GM12892 (cell line): ENCODE measurements around the gene GSDMA.

Source experiments
- POLR2A ChIP-seq: IDR thresholded peaks from 2 replicates; pipeline ENCODE4 v1.6.1; 2011; ENCODE audit warnings: low read depth, low read length, control low read depth
- POLR2AphosphoS5 ChIP-seq: IDR thresholded peaks from 2 replicates; pipeline ENCODE4 v1.6.1; 2011; ENCODE audit warnings: low read depth, low read length, control low read depth
- TAF1 ChIP-seq: IDR thresholded peaks from 2 replicates; pipeline ENCODE4 v1.6.1; 2011; ENCODE audit warnings: low read depth, mild to moderate bottlenecking, control low read depth, low read length, borderline replicate concordance

DNA sequence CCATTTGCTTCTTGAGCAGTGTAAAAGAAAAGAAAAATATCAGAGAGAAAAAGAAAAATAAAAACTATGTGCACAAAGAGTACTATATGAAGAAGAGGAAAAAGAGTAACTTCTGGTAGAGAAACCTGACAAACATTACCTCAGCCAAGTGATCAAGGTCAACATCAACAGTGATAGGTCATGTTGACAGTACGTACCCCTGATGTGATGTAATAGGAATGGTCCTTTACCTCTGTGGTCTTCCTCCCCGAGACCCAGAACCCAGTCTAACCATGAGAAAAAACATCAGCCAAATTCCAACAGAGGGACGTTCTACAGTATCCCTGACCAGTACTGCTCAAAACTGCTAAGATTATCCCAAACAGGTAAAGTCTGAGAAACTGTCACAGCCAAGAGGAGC is 48.8 kb upstream of the GSDMA start:
- TF ChIP-seq POLR2AphosphoS5 (no peak), POLR2A (no peak), TAF1 (no peak)
